Keratinocyte (primary cell): Measurements from ENCODE around the gene TEDC2. TPM values are rescaled to one million over a fixed set of nuclear protein-coding genes. Genes with fewer than 3 reads are reported as not detected.

Experiments
- DNase-seq: peaks from one replicate; pipeline ENCODE4 v3.0.0-alpha.2; 2011; ENCODE audit warnings: low read depth, missing footprints, low spot score
- FAIRE-seq: peaks from 2 replicates; lab custom pipeline; 2011; peaks lifted over from hg19 to GRCh38; lab: Jason Lieb, UNC
- H2AFZ ChIP-seq: 2 replicates; pipeline ENCODE4 v1.6.0; 2012; ENCODE audit warnings: low read length, control low read depth, inconsistent platforms; ENCODE audit not compliant: control insufficient read depth
- H3K27ac ChIP-seq: 2 replicates; pipeline ENCODE4 v1.5.1; 2011; ENCODE audit warnings: low read length; ENCODE audit not compliant: control insufficient read depth, insufficient read depth
- H3K27me3 ChIP-seq: 3 replicates; pipeline ENCODE4 v1.6.0; 2011; ENCODE audit warnings: low read length; ENCODE audit not compliant: control insufficient read depth, insufficient read depth; ENCODE audit errors: extremely low read depth
- H3K36me3 ChIP-seq, 2 experiments: 2 replicates in 1 of 2; 3 replicates in 1 of 2; pipeline ENCODE4 v1.5.1; 2011; ENCODE audit warnings: low read length in 2 of 2, mild to moderate bottlenecking in 1 of 2; ENCODE audit not compliant: control insufficient read depth in 2 of 2, insufficient read depth in 2 of 2; ENCODE audit errors: extremely low read depth in 1 of 2
- H3K4me1 ChIP-seq: 3 replicates; pipeline ENCODE4 v1.5.1; 2011; ENCODE audit warnings: low read length; ENCODE audit not compliant: control insufficient read depth, insufficient read depth; ENCODE audit errors: extremely low read depth
- H3K4me2 ChIP-seq: 3 replicates; pipeline ENCODE4 v1.6.0; 2011; ENCODE audit warnings: low read depth, low read length; ENCODE audit not compliant: control insufficient read depth, insufficient read depth; ENCODE audit errors: extremely low read depth
- H3K4me3 ChIP-seq, 3 experiments: fragments of 200-600 bp in 1 of 3; sonication (generic) in 1 of 3; 2 replicates in 2 of 3; 3 replicates in 1 of 3; pipeline ENCODE4 v1.5.1; 2011 to 2016; ENCODE audit warnings: low read length in 3 of 3, mild to moderate bottlenecking in 3 of 3, control low read depth in 2 of 3, inconsistent platforms in 1 of 3, low read depth in 1 of 3, mixed read lengths in 1 of 3, mixed run types in 1 of 3, moderate library complexity in 1 of 3; ENCODE audit not compliant: control insufficient read depth in 2 of 3, insufficient read depth in 2 of 3; ENCODE audit errors: extremely low read depth in 1 of 3
- H3K79me2 ChIP-seq: 2 replicates; pipeline ENCODE4 v1.6.0; 2012; ENCODE audit warnings: low read length; ENCODE audit not compliant: control insufficient read depth, insufficient read depth
- H3K9ac ChIP-seq: 3 replicates; pipeline ENCODE4 v1.6.0; 2011; ENCODE audit warnings: low read length; ENCODE audit not compliant: control insufficient read depth, insufficient read depth; ENCODE audit errors: extremely low read depth
- H3K9me1 ChIP-seq: 3 replicates; pipeline ENCODE4 v1.6.0; 2011; ENCODE audit warnings: low read length; ENCODE audit not compliant: control insufficient read depth, insufficient read depth; ENCODE audit errors: extremely low read depth
- H3K9me3 ChIP-seq: 2 replicates; pipeline ENCODE4 v1.5.1; 2012; ENCODE audit warnings: low read depth, low read length; ENCODE audit not compliant: control insufficient read depth
- H4K20me1 ChIP-seq: 3 replicates; pipeline ENCODE4 v1.6.0; 2011; ENCODE audit warnings: low read length; ENCODE audit not compliant: control insufficient read depth, insufficient read depth; ENCODE audit errors: extremely low read depth
- EZH2 ChIP-seq: IDR thresholded peaks from one replicate; pipeline ENCODE4 v1.6.1; 2012; ENCODE audit warnings: inconsistent platforms, mild to moderate bottlenecking, low read length, moderate library complexity
- dilution Hi-C: fragments of 300-500 bp; cut with MboI; formaldehyde crosslinking; loops from one replicate; pipeline ENCODE4 v1.7.0; 2020; ENCODE audit warnings: low sequenced_read_pairs; ENCODE audit not compliant: extremely low pct_ligation_motif_present
- polyA plus RNA-seq, 5 experiments: library from polyadenylated mRNA; depleted of rRNA in 3 of 5; stranded (reverse) in 3 of 5; stranded (forward) in 1 of 5; unstranded in 1 of 5; fragments of >200 nt; gene quantifications; 1 replicate in 1 of 5; 2 replicates in 3 of 5; 3 replicates in 1 of 5; pipeline versions ENCODE4 v1.2.1 to v1.2.3, GENCODE V29; 2011 to 2012; ENCODE audit warnings: missing spikeins in 2 of 5, low read depth in 1 of 5, low replicate concordance in 1 of 5
- TF ChIP-seq, protein P1 (sequence below), 3 experiments: IDR thresholded peaks in 1 of 3; conservative IDR thresholded peaks in 1 of 3; optimal IDR thresholded peaks in 1 of 3; 2 replicates in 2 of 3; 3 replicates in 1 of 3; pipeline versions ENCODE3 to v1.5.1; 2011; ENCODE audit warnings: low read length in 3 of 3, mild to moderate bottlenecking in 3 of 3, moderate library complexity in 2 of 3, control low read depth in 1 of 3, inconsistent platforms in 1 of 3; ENCODE audit not compliant: insufficient read depth in 2 of 3; ENCODE audit errors: extremely low read depth in 1 of 3

TEDC2 gene
- polyA plus RNA-seq, 1 donor (not counting 4 experiments of a cell fraction or from before 2014, with no cell fraction given): 2.7 TPM

DNA sequence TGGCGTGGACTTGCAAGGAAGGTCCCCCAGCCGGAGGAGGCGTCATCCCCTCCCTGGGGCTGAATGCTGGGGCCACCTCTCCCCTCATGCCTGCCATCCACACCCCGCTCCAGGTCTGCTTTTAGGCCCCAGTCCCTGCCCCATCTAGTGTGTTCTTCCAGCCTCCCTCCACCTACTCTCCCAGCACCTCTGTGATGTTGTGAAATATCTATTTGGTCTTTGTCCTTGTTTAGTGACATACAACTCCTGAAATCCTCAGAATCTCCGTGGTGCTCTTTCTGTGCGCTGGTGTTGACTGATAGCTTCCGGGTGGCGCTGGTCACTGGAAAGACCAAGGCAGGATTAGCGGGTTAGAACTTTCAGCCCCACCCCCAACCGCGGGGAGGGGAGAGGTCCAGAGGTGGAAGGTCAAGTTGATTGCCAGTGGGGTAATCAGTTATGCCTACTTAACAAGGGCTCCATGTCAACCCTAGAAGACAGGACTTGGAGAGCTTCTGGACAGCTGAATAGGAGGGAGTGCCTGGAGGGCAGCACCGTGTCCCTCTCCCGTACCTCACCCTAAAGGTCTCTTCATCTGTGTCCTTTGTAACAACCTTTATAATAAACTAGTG lies 25.1 kb downstream of the TEDC2 start:
- Histone ChIP-seq H3K9ac (no peak overlapping the region), H3K36me3 (no peaks in the 10 kb centered on the region), H3K4me1 (peaks cover 3% of the 10 kb centered on the region), H3K9me1 (no peaks in the 10 kb centered on the region), H3K4me3 (no peak overlapping the region), H3K79me2 (no peaks in the 10 kb centered on the region), H3K4me2 (no peak overlapping the region), H3K27ac (no peak overlapping the region), H4K20me1 (no peaks in the 10 kb centered on the region), H3K9me3 (no peaks in the 10 kb centered on the region), H2AFZ (no peak overlapping the region), H3K27me3 (no peaks in the 10 kb centered on the region)
- no peak for TF ChIP-seq EZH2
- TF ChIP-seq, protein P1, sequence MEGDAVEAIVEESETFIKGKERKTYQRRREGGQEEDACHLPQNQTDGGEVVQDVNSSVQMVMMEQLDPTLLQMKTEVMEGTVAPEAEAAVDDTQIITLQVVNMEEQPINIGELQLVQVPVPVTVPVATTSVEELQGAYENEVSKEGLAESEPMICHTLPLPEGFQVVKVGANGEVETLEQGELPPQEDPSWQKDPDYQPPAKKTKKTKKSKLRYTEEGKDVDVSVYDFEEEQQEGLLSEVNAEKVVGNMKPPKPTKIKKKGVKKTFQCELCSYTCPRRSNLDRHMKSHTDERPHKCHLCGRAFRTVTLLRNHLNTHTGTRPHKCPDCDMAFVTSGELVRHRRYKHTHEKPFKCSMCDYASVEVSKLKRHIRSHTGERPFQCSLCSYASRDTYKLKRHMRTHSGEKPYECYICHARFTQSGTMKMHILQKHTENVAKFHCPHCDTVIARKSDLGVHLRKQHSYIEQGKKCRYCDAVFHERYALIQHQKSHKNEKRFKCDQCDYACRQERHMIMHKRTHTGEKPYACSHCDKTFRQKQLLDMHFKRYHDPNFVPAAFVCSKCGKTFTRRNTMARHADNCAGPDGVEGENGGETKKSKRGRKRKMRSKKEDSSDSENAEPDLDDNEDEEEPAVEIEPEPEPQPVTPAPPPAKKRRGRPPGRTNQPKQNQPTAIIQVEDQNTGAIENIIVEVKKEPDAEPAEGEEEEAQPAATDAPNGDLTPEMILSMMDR (optimal IDR thresholded peaks at IDR 0.05 in 1 of 3, IDR thresholded peaks at IDR 0.05 in 1 of 3, conservative IDR thresholded peaks at IDR 0.05 in 1 of 3; ENCODE audit: extremely low read depth in 1 of 3, insufficient read depth in 2 of 3, low read length in 3 of 3): no peak
- FAIRE-seq (no peak), DNase-seq (no peak)
- dilution Hi-C loops: no loop called here

DNA sequence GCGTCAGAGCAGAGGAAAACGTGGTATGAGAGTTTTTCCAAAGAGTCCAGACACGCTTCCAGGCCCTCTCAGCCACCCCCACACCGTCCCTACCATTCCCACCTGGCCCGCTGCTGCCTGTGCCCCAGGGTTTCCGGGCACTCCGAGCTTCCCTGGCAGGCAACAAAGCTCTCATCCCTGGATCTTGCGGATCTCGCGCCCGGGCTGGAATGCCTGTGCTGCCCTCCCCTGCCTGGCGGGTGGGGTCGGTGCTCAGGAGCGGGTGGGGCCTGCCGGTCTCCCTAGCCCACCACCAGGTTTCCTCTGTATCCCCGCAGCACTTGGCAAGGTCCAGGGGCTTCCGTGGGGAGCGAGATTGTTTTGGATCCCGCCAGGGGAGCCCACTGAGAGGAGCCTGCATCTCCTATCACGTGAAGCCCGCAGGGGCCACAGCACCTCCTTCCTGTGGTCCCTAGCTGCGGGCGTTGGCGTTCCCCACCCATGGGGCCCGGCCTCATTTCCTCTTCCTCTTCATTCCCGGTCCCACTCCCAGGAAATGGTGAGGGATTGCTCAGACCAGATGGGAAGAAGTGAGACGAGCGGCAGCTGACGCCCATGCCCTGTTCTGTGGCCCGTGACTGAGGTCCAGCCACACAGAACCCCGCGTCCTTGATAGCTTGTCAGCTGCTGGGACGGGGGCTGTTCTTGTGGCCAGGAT lies 26.1 kb downstream of the TEDC2 start:
- FAIRE-seq: no peak

More for the DNA sequence above, 26.1 kb downstream of the TEDC2 start:
- Histone ChIP-seq H3K9me3 (no peaks in the 10 kb centered on the region), H3K9me1 (no peaks in the 10 kb centered on the region), H3K79me2 (no peaks in the 10 kb centered on the region), H3K27ac (no peak overlapping the region), H3K4me1 (peaks cover 3% of the 10 kb centered on the region), H3K4me3 (no peak overlapping the region), H3K9ac (no peak overlapping the region), H2AFZ (no peak overlapping the region), H3K4me2 (no peak overlapping the region), H3K36me3 (no peaks in the 10 kb centered on the region), H3K27me3 (no peaks in the 10 kb centered on the region), H4K20me1 (peaks cover 3% of the 10 kb centered on the region)
- dilution Hi-C loops: no loop called here
- TF ChIP-seq, protein P1 (optimal IDR thresholded peaks at IDR 0.05 in 1 of 3, IDR thresholded peaks at IDR 0.05 in 1 of 3, conservative IDR thresholded peaks at IDR 0.05 in 1 of 3; ENCODE audit: extremely low read depth in 1 of 3, insufficient read depth in 2 of 3, low read length in 3 of 3): no peak
- no peak for TF ChIP-seq EZH2
- no peak for DNase-seq
